ENCODE data around the gene ARPIN.
"Not testable (repeated sequence)": the region's sequence is repeated elsewhere in the genome, so short reads cannot be mapped to it uniquely, and the experiment has no call there.

The ARPIN gene

DNA sequence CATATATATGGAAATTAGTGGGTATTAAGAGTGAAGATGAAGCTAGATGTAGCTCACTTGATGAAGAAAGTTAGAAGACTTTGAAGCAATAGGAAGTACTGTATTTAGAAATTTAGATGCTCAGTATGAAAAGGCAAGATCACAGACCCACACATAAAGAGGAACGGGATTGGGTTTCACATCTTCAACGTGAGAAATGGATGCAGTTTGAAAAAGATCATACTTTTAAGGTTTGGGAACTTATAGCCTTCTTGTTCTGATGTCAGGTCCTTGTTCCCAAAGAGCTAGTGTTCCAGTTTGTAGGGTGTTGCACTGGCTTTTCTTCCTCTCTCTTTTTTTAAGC, 35.7 kb downstream of the ARPIN start:
- DNase-seq (ENCODE audit: low spot score), result no peak

DNA sequence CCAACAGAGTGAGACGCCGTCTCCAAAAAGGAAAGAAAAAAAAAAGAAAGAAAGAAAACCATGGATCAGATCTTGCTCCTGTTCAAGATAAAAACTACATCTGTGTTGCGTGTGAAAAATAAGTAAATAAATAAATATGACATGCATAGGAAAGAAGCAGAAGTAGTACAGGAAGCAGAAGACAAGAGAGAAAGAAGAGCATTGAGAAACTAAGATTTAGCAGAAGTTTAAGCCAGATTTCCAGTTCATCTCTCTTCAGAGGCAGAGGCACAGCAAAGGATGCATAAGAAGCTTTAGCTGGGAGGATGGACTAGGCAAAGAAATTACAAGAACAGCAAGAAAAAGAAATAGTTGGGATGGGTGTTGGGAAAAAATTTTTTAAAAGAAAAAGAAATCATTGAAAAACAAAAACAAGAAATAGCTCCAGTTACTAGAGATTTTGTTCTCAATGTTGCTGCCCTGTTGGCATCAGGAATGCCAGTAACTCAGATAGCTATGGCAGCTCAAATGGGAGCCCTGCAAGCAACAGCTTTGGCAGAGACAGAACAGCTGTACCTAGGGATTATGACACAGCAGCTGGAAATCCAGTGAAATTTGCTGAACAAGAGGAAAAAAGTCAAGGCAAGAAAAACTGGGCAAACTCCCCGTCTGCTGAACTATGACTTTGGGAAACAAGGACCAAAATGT, 36.2 kb downstream of the ARPIN start:
- no peak for DNase-seq (ENCODE audit: low spot score)

GRCh38 chr15:89875741-89876140, 37.0 kb downstream of the ARPIN start:
- DNase-seq (ENCODE audit: low spot score), result no peak

GRCh38 chr15:89874926-89875564, 37.7 kb downstream of the ARPIN start:
- peak; percentile 58 for DNase-seq (ENCODE audit: low spot score)

DNA sequence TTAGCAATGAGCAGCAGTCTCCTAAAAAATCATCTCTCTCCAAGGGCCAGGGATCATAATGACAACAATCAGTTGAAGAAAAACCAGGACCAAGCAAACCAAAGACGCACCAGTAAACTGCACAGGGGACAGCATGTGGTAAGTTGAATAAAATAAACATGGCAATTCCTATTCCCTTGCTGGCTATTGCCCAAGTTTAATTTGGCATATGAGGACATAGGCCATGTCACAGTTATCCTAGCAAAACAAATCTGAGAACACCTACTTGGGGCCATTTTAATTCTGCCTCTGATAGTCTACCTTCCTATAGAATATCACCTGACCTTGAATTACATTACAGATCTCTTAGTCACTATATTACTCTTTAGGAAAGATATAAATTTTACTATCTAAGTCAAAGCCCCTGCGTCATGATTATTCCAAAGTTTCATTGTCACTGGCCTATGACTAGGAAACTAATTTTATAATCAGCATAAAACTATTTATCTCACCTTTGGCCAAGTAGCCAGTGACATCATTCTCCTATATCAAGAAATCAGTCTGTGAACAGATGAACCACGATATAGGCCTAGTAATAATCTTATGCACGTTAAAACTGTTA, 42.0 kb downstream of the ARPIN start:
- DNase-seq (ENCODE audit: low spot score), result no peak

DNA sequence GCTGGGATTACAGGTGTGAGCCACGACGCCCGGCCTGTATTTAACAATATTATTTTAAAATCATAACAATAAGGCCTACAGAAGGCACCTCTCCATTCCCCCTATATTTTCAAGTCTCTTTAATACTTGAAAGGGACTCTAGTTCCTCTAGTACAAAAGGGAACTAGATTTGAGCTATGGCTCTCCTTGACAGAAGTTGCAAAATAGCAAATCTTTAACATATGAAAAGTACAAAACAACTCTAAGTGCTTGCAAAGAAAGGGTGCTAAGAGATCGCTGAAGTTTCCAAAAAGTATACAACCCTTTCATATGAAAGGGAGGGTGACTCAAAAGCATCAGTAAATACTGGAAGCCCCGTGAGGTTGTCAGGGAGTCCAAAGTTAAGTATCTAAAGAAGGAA, 42.7 kb downstream of the ARPIN start:
- DNase-seq (ENCODE audit: low spot score), result no peak

- DNase-seq (ENCODE audit: low spot score), result not testable (repeated sequence)
Measured at GRCh38 chr15:89869490-89869889, 43.3 kb downstream of the ARPIN start.

GRCh38 chr15:89864958-89865739, 47.6 kb downstream of the ARPIN start:
- no peak for DNase-seq (ENCODE audit: low spot score)

- no peak for DNase-seq (ENCODE audit: low spot score)
Measured at GRCh38 chr15:89863918-89864317, 48.8 kb downstream of the ARPIN start.

- DNase-seq (ENCODE audit: low spot score), result no peak
Measured at GRCh38 chr15:89860891-89861290, 51.9 kb downstream of the ARPIN start.

DNA sequence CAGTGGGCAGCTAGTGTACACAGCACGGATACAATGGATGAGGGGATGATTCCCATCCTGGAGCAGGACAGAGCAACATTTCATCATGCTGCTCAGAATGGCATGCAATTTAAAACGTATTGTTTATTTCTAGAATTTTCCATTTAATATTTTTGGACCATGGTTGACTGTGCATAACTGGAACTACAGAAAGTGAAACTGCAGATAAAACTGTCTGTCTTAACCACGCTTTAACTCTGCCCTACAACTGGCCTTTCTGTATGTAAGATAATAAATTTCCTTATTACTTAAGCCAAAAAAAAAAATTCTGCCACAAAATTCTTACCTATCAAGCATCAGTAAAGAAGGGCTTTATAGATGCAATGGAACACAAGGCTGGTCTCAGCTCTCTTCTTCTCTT, 52.3 kb downstream of the ARPIN start:
- no peak for DNase-seq (ENCODE audit: low spot score)

DNA sequence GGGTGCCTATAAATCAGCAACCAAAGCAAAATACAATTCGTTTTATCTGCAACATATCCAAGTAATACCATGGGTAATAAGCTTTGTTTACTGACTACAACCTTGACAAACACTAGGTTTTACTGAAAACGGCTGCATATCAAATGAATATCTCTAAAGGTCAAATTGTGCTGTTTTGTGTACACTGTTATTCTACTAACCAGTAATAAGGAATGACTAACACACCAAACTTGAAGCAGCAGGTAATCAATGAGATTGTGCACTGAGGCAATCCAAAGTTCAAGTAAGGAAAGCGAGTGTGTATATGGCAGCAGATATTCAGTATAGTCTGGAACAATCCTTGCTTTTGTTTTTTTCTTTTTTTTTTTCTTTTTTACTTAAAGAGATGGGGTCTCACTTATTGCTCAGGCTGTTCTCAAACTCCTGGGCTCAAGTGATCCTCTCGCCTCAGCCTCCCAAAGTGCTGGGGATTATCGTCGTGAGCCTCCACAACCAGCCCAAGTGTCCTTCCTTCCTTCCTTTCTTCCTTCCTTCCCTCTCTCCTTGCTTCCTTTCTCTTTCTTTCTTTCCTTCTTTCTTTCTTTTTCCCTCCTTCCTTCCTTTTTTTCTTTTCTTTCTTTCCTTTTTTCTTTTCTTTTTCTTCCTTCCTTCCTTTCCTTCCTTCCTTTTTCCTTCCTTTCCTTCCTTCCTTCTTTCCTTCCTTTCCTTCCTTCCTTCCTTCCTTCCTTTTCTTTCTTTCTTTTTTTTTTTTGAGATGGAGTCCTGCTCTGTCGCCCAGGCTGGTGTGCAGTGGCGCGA, 53.9 kb downstream of the ARPIN start:
- DNase-seq (ENCODE audit: low spot score), result no peak

DNA sequence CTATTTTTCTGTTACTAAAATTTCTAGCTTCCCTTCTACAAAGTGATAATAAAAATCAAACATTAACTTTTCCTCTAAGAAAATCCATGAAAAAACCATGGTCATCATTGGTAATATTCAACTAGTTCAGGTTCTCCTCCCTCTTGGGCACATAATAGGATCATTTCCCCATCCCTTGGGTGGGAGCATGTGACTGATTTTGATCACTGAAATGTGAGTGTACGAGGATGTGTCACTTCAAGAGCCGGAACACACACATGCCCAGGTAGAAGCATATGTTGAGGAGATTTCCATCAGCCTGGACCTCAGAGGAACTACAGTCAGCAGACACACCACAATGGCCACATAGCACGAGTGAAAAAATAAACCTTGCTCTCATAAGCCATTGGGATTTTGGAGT, 55.1 kb downstream of the ARPIN start:
- DNase-seq (ENCODE audit: low spot score), result no peak

DNA sequence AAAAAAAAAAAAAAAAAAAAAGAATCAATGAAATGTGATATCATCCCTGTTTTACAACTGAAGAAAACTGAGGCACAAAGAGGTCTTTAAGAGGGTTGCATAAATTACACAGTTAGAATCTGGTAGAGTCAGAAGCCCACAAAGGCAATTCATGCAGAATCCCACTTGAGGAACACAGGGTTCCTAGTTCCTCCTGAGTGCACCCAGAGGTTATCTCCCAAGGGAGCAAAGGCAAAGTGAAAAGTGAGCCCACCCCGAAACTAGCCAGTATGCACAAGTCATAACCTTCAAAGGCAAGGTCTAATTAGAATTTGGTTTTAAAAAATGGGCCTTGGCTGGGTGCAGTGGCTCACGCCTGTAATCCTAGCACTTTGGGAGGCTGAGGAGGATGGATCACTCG, 56.8 kb downstream of the ARPIN start:
- no peak for DNase-seq (ENCODE audit: low spot score)

GRCh38 chr15:89854863-89855262, 57.9 kb downstream of the ARPIN start:
- not testable (repeated sequence) for DNase-seq (ENCODE audit: low spot score)

DNA sequence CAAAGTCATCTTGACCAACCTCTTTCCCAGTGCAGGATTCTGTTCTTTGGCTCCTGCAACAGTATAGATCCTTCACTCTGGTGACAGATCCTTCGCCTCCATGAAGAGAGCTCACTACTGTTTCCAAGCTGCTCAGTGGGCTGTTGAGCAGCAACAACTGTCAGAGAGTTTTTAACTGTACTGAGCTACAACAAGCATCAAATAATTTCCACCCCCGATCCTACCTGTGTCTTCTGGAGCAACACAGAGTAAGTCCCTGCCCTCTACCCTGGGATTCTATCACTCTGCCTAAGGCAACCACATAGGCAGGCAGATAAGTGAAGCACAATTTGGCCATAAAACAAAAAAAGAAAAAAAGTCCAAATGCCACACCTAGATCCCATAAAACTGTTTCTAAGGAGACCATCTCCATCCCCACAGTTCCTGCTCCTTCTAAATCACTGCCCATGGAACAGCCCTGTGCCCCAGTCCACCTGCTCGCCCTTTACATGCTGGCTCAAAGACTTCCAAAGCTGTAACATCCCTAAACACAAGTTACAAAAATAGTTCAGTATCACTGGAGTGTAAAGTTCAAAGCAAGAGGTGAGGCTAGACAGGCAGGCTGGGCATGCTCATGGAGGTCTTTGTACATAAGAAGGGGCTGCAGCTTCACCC, 60.3 kb downstream of the ARPIN start:
- DNase-seq (ENCODE audit: low spot score), result no peak

DNA sequence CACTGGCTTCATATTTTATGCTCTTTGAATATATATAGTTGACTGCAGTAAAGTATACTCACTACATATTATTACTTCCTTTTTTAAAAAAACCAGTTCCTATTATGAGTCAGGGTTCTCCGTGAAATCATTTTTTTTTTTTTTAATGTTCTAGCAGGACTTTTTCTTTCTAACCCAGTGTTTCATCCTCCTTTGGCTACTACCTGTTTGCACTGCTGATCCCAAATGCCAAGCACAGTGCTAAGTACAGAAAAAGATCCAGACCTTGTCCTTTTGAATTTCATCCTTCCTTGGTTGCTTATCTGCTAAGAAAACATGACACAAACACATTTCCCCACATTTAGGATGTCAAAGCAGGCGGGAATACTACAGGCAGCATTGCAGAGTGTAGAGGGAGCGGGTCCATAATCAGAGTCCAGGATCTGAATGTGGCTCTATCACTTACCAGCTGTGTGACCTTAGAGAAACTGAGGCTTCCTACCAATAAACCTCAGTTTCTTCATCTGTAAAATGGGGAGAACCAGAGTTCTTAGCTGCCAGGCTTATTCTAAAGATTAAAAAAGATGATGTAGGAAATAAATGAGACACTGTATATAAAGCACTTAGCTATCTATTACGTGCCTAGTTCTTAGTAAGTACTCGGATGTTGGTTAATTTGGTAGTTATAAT, 60.9 kb downstream of the ARPIN start:
- DNase-seq (ENCODE audit: low spot score), result no peak

- no peak for DNase-seq (ENCODE audit: low spot score)
Measured at GRCh38 chr15:89848970-89849292, 63.8 kb downstream of the ARPIN start.

- DNase-seq (ENCODE audit: low spot score), result no peak
Measured at GRCh38 chr15:89847101-89847500, 65.7 kb downstream of the ARPIN start.

GRCh38 chr15:89845305-89845893, 67.4 kb downstream of the ARPIN start:
- no peak for DNase-seq (ENCODE audit: low spot score)

Measured in putamen (tissue), 1 donor.